H9 (cell line): ENCODE measurements around the gene TASOR2. TPM values are rescaled to one million over a fixed set of nuclear protein-coding genes. Genes with fewer than 3 reads are reported as not detected.

Experiments used
- DNase-seq: peaks from one replicate; pipeline ENCODE4 v3.0.0-alpha.2; 2017
- H2AFZ ChIP-seq: one replicate; pipeline ENCODE4 v1.6.1; 2013; ENCODE audit warnings: mild to moderate bottlenecking, low read length, control low read depth, moderate library complexity
- H2AK5ac ChIP-seq: 2 replicates; pipeline ENCODE4 v1.6.1; 2013; ENCODE audit warnings: low read length, control low read depth, mixed read lengths; ENCODE audit not compliant: insufficient read length
- H2BK120ac ChIP-seq: one replicate; pipeline ENCODE4 v1.6.1; 2013; ENCODE audit warnings: low read depth, mild to moderate bottlenecking, low read length, control low read depth, inconsistent platforms; ENCODE audit not compliant: poor library complexity, severe bottlenecking
- H2BK12ac ChIP-seq: 2 replicates; pipeline ENCODE4 v1.6.1; 2013; ENCODE audit warnings: low read length, control low read depth, mixed read lengths, low read depth; ENCODE audit not compliant: insufficient read length
- H2BK15ac ChIP-seq: 2 replicates; pipeline ENCODE4 v1.6.1; 2013; ENCODE audit warnings: low read depth, low read length, control low read depth
- H2BK20ac ChIP-seq: one replicate; pipeline ENCODE4 v1.6.1; 2013; ENCODE audit warnings: low read depth, mild to moderate bottlenecking, low read length, control low read depth, inconsistent platforms; ENCODE audit not compliant: poor library complexity, severe bottlenecking
- H2BK5ac ChIP-seq: 2 replicates; pipeline ENCODE4 v1.6.1; 2013; ENCODE audit warnings: low read length, control low read depth, mixed read lengths; ENCODE audit not compliant: insufficient read length
- H3K14ac ChIP-seq: 2 replicates; pipeline ENCODE4 v1.6.1; 2013; ENCODE audit warnings: low read length, control low read depth; ENCODE audit not compliant: insufficient read depth
- H3K18ac ChIP-seq: 2 replicates; pipeline ENCODE4 v1.6.1; 2013; ENCODE audit warnings: low read depth, mild to moderate bottlenecking, mixed read lengths, low read length, control low read depth; ENCODE audit not compliant: insufficient read length
- H3K23ac ChIP-seq: 2 replicates; pipeline ENCODE4 v1.6.1; 2013; ENCODE audit warnings: low read length, control low read depth, mixed read lengths, low read depth; ENCODE audit not compliant: insufficient read length
- H3K23me2 ChIP-seq: 2 replicates; pipeline ENCODE4 v1.6.1; 2013; ENCODE audit warnings: low read depth, mild to moderate bottlenecking, mixed read lengths, low read length, control low read depth; ENCODE audit not compliant: insufficient read length, poor library complexity, severe bottlenecking
- H3K27ac ChIP-seq: 2 replicates; pipeline ENCODE4 v1.5.1; 2013; ENCODE audit warnings: low read length, control low read depth, mixed read lengths, low read depth; ENCODE audit not compliant: insufficient read length
- H3K27me3 ChIP-seq: 2 replicates; pipeline ENCODE4 v1.6.1; 2013; ENCODE audit warnings: low read length, control low read depth, inconsistent platforms; ENCODE audit not compliant: insufficient read depth
- H3K4ac ChIP-seq: 2 replicates; pipeline ENCODE4 v1.6.1; 2013; ENCODE audit warnings: low read depth, mild to moderate bottlenecking, control low read depth, inconsistent platforms, low read length, moderate library complexity
- H3K4me1 ChIP-seq: 2 replicates; pipeline ENCODE4 v1.6.1; 2013; ENCODE audit warnings: low read length, control low read depth, inconsistent platforms; ENCODE audit not compliant: insufficient read depth
- H3K4me2 ChIP-seq: 2 replicates; pipeline ENCODE4 v1.6.1; 2013; ENCODE audit warnings: low read length, control low read depth, mixed read lengths; ENCODE audit not compliant: insufficient read length, insufficient read depth
- H3K56ac ChIP-seq: 2 replicates; pipeline ENCODE4 v1.6.1; 2013; ENCODE audit warnings: low read depth, mild to moderate bottlenecking, mixed read lengths, low read length, control low read depth; ENCODE audit not compliant: insufficient read length
- H3K79me1 ChIP-seq: 2 replicates; pipeline ENCODE4 v1.6.1; 2013; ENCODE audit warnings: low read depth, mild to moderate bottlenecking, moderate library complexity, low read length, control low read depth, inconsistent platforms; ENCODE audit not compliant: insufficient read depth, poor library complexity, severe bottlenecking
- H3K79me2 ChIP-seq: 2 replicates; pipeline ENCODE4 v1.6.1; 2013; ENCODE audit warnings: low read length, control low read depth, inconsistent platforms; ENCODE audit not compliant: insufficient read depth
- H3K9ac ChIP-seq: 2 replicates; pipeline ENCODE4 v1.6.1; 2013; ENCODE audit warnings: low read length, control low read depth, mixed read lengths; ENCODE audit not compliant: insufficient read length; ENCODE audit errors: extremely low read depth
- H3K9me3 ChIP-seq: one replicate; pipeline ENCODE4 v1.6.1; 2013; ENCODE audit warnings: low read depth, low read length, inconsistent platforms; ENCODE audit not compliant: control insufficient read depth
- H3T11ph ChIP-seq: one replicate; pipeline ENCODE4 v1.6.1; 2013; ENCODE audit warnings: mild to moderate bottlenecking, low read length, control low read depth, inconsistent platforms
- H4K20me1 ChIP-seq: one replicate; pipeline ENCODE4 v1.6.1; 2013; ENCODE audit not compliant: control insufficient read depth, insufficient read length, insufficient read depth
- H4K5ac ChIP-seq: 2 replicates; pipeline ENCODE4 v1.6.1; 2013; ENCODE audit warnings: low read depth, mild to moderate bottlenecking, mixed read lengths, low read length, control low read depth; ENCODE audit not compliant: insufficient read length
- H4K8ac ChIP-seq: replicated peaks from 2 replicates; pipeline ENCODE4 v1.6.1; 2013; ENCODE audit warnings: low read length, control low read depth, mixed read lengths, low read depth; ENCODE audit not compliant: insufficient read length
- H4K91ac ChIP-seq: 2 replicates; pipeline ENCODE4 v1.6.1; 2013; ENCODE audit warnings: low read depth, mild to moderate bottlenecking, moderate library complexity, mixed read lengths, low read length, control low read depth; ENCODE audit not compliant: insufficient read length
- H3K27ac Mint-ChIP-seq, 3 experiments: 2 replicates in 2 of 3; 3 replicates in 1 of 3; pipeline ENCODE4 v1.8.0; 2020 to 2021; ENCODE audit warnings: mixed read lengths in 3 of 3, mild to moderate bottlenecking in 1 of 3, moderate library complexity in 1 of 3
- H3K27me3 Mint-ChIP-seq: 2 replicates; pipeline ENCODE4 v1.8.0; 2021; ENCODE audit warnings: low read depth, mild to moderate bottlenecking, moderate library complexity, mixed read lengths
- H3K36me3 Mint-ChIP-seq, 3 experiments: 2 replicates in 2 of 3; 3 replicates in 1 of 3; pipeline ENCODE4 v1.8.0; 2020 to 2021; ENCODE audit warnings: low read depth in 3 of 3, mixed read lengths in 3 of 3; ENCODE audit not compliant: insufficient read depth in 1 of 3
- H3K4me1 Mint-ChIP-seq, 2 experiments: 2 replicates each; pipeline ENCODE4 v1.8.0; 2020; ENCODE audit warnings: mixed read lengths in 2 of 2
- H3K4me3 Mint-ChIP-seq, 2 experiments: 2 replicates in 1 of 2; 3 replicates in 1 of 2; pipeline ENCODE4 v1.8.0; 2020 to 2021; ENCODE audit warnings: mild to moderate bottlenecking in 2 of 2, mixed read lengths in 2 of 2, moderate library complexity in 1 of 2
- H3K9me3 Mint-ChIP-seq, 2 experiments: 2 replicates in 1 of 2; 3 replicates in 1 of 2; pipeline ENCODE4 v1.8.0; 2020; ENCODE audit warnings: mild to moderate bottlenecking in 2 of 2, mixed read lengths in 2 of 2, moderate library complexity in 1 of 2
- CTCF ChIP-seq: fragments of 200-600 bp; sonication (generic); conservative IDR thresholded peaks from 3 replicates; pipeline ENCODE4 v1.8.0; 2021; ENCODE audit warnings: antibody characterized with exemption, mild to moderate bottlenecking
- WGBS: extraction: QIAGEN DNeasy Blood & Tissue Kit; methylation state at CpG from one replicate; pipeline ENCODE4 v1.1.7; 2013; ENCODE audit warnings: missing lambda C conversion rate, low lambda C conversion rate, mixed read lengths; ENCODE audit not compliant: insufficient read length; ENCODE audit errors: extremely low coverage; 5-methylcytosine and 5-hydroxymethylcytosine counted together
- total RNA-seq: library from RNA; stranded (reverse); gene quantifications from 2 replicates; pipeline ENCODE4 v1.2.1, GENCODE V29; 2021

The TASOR2 gene
- total RNA-seq, 1 experiment from 2014 or later, result 64.5 TPM

GRCh38 chr10:5649746-5650145, 34.9 kb upstream of the TASOR2 start:
- Mint-ChIP-seq H3K27me3 (no peaks in the 10 kb centered on the region), H3K36me3 (peaks cover 16 to 37% (median 24%) of the 10 kb centered on the region in 3 experiments; a peak in 6 of 7 replicates), H3K27ac (peak overlapping the region; percentile 54 to 86 (median 63); a peak in 5 of 7 replicates), H3K4me3 (no peak overlapping the region), H3K4me1 (peaks cover 10 to 12% of the 10 kb centered on the region in 2 experiments), H3K9me3 (no peaks in the 10 kb centered on the region; a peak in 1 of 5 replicates)
- Histone ChIP-seq H4K20me1 (no peaks in the 10 kb centered on the region), H3K9me3 (no peaks in the 10 kb centered on the region), H2BK5ac (no peak overlapping the region), H4K5ac (no peak overlapping the region), H3T11ph (no peak overlapping the region), H2BK12ac (no peak overlapping the region), H3K9ac (no peak overlapping the region), H2BK15ac (no peak overlapping the region), H3K4me2 (no peak overlapping the region), H2AK5ac (no peak overlapping the region), H4K91ac (no peak overlapping the region), H3K4me1 (no peaks in the 10 kb centered on the region), H2AFZ (no peak overlapping the region), H3K27me3 (no peaks in the 10 kb centered on the region), H2BK20ac (no peak overlapping the region), H3K14ac (no peak overlapping the region), H3K23me2 (no peaks in the 10 kb centered on the region), H3K79me2 (peaks cover 1% of the 10 kb centered on the region; the same call in 1 of the 2 replicates), H3K56ac (no peak overlapping the region), H3K23ac (no peak overlapping the region), H4K8ac (no peak overlapping the region), H2BK120ac (no peak overlapping the region), H3K18ac (no peak overlapping the region), H3K79me1 (no peaks in the 10 kb centered on the region), H3K27ac (no peak overlapping the region), H3K4ac (no peak overlapping the region)
- TF ChIP-seq CTCF, result no peak
- no CpG with 5 or more reads among the region's 11 CpGs for WGBS
- no peak for DNase-seq
